CD4-positive, alpha-beta T cell (primary cell): Measurements from ENCODE around the gene GFER. TPM values are rescaled to one million over a fixed set of nuclear protein-coding genes. Genes with fewer than 3 reads are reported as not detected.

ENCODE experiments used
- ATAC-seq: fragments of 200-7000 bp; cut with Tn5 transposase; one replicate; pipeline ENCODE4 v1.10.0; 2022; ENCODE audit warnings: mild to moderate bottlenecking; ENCODE audit not compliant: poor library complexity
- CTCF ChIA-PET: fragments of 350-600 bp; sonication (Branson Sonifier 250); formaldehyde crosslinking; loops from one replicate; lab custom pipeline; 2021; ENCODE audit warnings: antibody characterized with exemption, inconsistent platforms; lab: Charles Lee
- POLR2A ChIA-PET: fragments of 350-600 bp; sonication (Branson Sonifier 250); formaldehyde crosslinking; loops from one replicate; lab custom pipeline; 2021; ENCODE audit warnings: antibody characterized with exemption, inconsistent platforms; lab: Charles Lee
- DNase-seq, 14 experiments: peaks; one replicate each; pipeline ENCODE4 v3.0.0-alpha.2; 2013 to 2020; ENCODE audit warnings: mixed read lengths in 2 of 14
- H3K27ac ChIP-seq, 2 donors: one replicate each; pipeline versions ENCODE4 v1.5.1 to v1.7.0; 2013; ENCODE audit warnings: low read length in 2 of 2, low read depth in 1 of 2, mild to moderate bottlenecking in 1 of 2
- H3K27me3 ChIP-seq, 2 experiments: 1 replicate in 1 of 2; 2 replicates in 1 of 2; pipeline versions ENCODE4 v1.6.1 to v1.7.0; 2013; ENCODE audit warnings: low read length in 2 of 2, control low read depth in 1 of 2, mild to moderate bottlenecking in 1 of 2, moderate library complexity in 1 of 2; ENCODE audit not compliant: insufficient read depth in 2 of 2, control insufficient read depth in 1 of 2
- H3K36me3 ChIP-seq: one replicate; pipeline ENCODE4 v1.6.1; 2013; ENCODE audit warnings: low read length, control low read depth; ENCODE audit not compliant: insufficient read depth
- H3K4me1 ChIP-seq: one replicate; pipeline ENCODE4 v1.6.1; 2013; ENCODE audit warnings: low read length, control low read depth; ENCODE audit not compliant: insufficient read depth
- H3K4me3 ChIP-seq: one replicate; pipeline ENCODE4 v1.5.1; 2013; ENCODE audit warnings: mild to moderate bottlenecking, low read length, moderate library complexity
- H3K9me3 ChIP-seq, 2 experiments: 1 replicate in 1 of 2; 2 replicates in 1 of 2; pipeline versions ENCODE4 v1.6.1 to v1.7.0; 2013; ENCODE audit warnings: low read length in 2 of 2, mild to moderate bottlenecking in 2 of 2, control low read depth in 1 of 2, moderate library complexity in 1 of 2; ENCODE audit not compliant: control insufficient read depth in 1 of 2, insufficient read depth in 1 of 2
- H3K27ac Mint-ChIP-seq: one replicate; pipeline ENCODE4 v1.8.0; 2020; ENCODE audit warnings: mixed read lengths
- H3K27me3 Mint-ChIP-seq: one replicate; pipeline ENCODE4 v1.8.0; 2021; ENCODE audit warnings: mixed read lengths
- H3K36me3 Mint-ChIP-seq: one replicate; pipeline ENCODE4 v1.8.0; 2021; ENCODE audit warnings: low read depth, mixed read lengths
- H3K4me1 Mint-ChIP-seq: one replicate; pipeline ENCODE4 v1.8.0; 2021; ENCODE audit warnings: low read depth, mixed read lengths
- H3K4me3 Mint-ChIP-seq: one replicate; pipeline ENCODE4 v1.8.0; 2020; ENCODE audit warnings: mild to moderate bottlenecking, mixed read lengths
- H3K9me3 Mint-ChIP-seq: one replicate; pipeline ENCODE4 v1.8.0; 2020; ENCODE audit warnings: mixed read lengths
- CTCF ChIP-seq: fragments of 200-600 bp; IDR thresholded peaks from one replicate; pipeline ENCODE4 v1.8.0; 2022; ENCODE audit warnings: antibody characterized with exemption, mild to moderate bottlenecking
- intact Hi-C, 2 experiments: fragments of 100-400 bp; cut with DNase I in 1 of 2; cut with micrococcal nuclease in 1 of 2; formaldehyde crosslinking; loops; one replicate each; pipeline versions ENCODE4 v1.15.1 to v1.9.0; 2023 to 2025; cut with DNase I, micrococcal nuclease
- total RNA-seq, 174 experiments: library from RNA in 2 of 174; stranded (reverse) in 2 of 174; gene quantifications; one replicate each; pipeline ENCODE4 v1.2.3 and lab custom pipeline; 2021 to 2026

Gene GFER
- total RNA-seq, 2 experiments from 2014 or later: 14.5 TPM

- ATAC-seq (no peak), DNase-seq (no peak)
- TF ChIP-seq CTCF: no peak
- H3K4me1 Mint-ChIP-seq: peaks cover 42% of the 10 kb centered on the region
- H3K36me3 Mint-ChIP-seq: peaks cover 52% of the 10 kb centered on the region
- no peaks in the 10 kb centered on the region for H3K27me3 ChIP-seq
- intact Hi-C loops: loop anchor here in 1 of 2 experiments (10.0 kb wide), 1 partner anchor 1271 kb away; the partner anchor contains the start of gene WDR24
- H3K36me3 ChIP-seq: peaks cover 34% of the 10 kb centered on the region
- H3K27me3 Mint-ChIP-seq: no peaks in the 10 kb centered on the region
- H3K4me3 Mint-ChIP-seq: peak overlapping the region; percentile 98
- peak overlapping the region; percentile 98 for H3K27ac Mint-ChIP-seq
- no peaks in the 10 kb centered on the region for H3K9me3 ChIP-seq
- ChIA-PET CTCF (no interaction called here), POLR2A (interaction anchor here (0.6 to 3.5 kb wide), 37 partner anchors 8 to 1169 kb away, joined by 3 to 62 read pairs (median 5); partner anchors contain the start of genes ECI1, FAHD1, FLYWCH2 and GFER)
- H3K4me3 ChIP-seq: peak overlapping the region; percentile 91
- H3K27ac ChIP-seq: peak overlapping the region; percentile 96 to 99
- H3K4me1 ChIP-seq: peaks cover 54% of the 10 kb centered on the region
- no peaks in the 10 kb centered on the region for H3K9me3 Mint-ChIP-seq
These were observed 18.5 kb upstream of the GFER start for GRCh38 chr16:1965396-1966001.

GRCh38 chr16:1966460-1966859 lies 17.5 kb upstream of the GFER start, which contains the start of gene RNF151:
RNF151 (plus strand) TSS chr16:1966856; CDS start chr16:1966882, 26 bp downstream.
- Histone ChIP-seq H3K9me3 (no peaks in the 10 kb centered on the region), H3K36me3 (peaks cover 26% of the 10 kb centered on the region), H3K4me3 (peak within 1 kb of the TSS; percentile 91), H3K4me1 (peaks cover 54% of the 10 kb centered on the region), H3K27ac (peak within 1 kb of the TSS; percentile 96 to 99), H3K27me3 (no peaks in the 10 kb centered on the region)
- ATAC-seq (no peak), DNase-seq (no peak)
- Mint-ChIP-seq H3K36me3 (peaks cover 43% of the 10 kb centered on the region), H3K4me1 (peaks cover 41% of the 10 kb centered on the region), H3K27ac (peak within 1 kb of the TSS; percentile 98), H3K4me3 (peak within 1 kb of the TSS; percentile 98), H3K9me3 (no peaks in the 10 kb centered on the region), H3K27me3 (no peaks in the 10 kb centered on the region)
- POLR2A ChIA-PET: interaction anchor here (2.1 to 3.5 kb wide), 4 partner anchors 17 to 139 kb away, joined by 17 to 62 read pairs (median 39); partner anchors contain the start of genes FAHD1, GFER, HAGH and MSRB1
- CTCF ChIA-PET: no interaction called here
- no peak for TF ChIP-seq CTCF
- intact Hi-C loops: loop anchor here in 1 of 2 experiments (10.0 kb wide), 1 partner anchor 1272 kb away; the partner anchor contains the start of gene WDR24

- H3K4me1 Mint-ChIP-seq: peaks cover 43% of the 10 kb centered on the region
- Histone ChIP-seq H3K27ac (no peak overlapping the region), H3K4me1 (peaks cover 51% of the 10 kb centered on the region), H3K36me3 (peaks cover 8% of the 10 kb centered on the region), H3K27me3 (no peaks in the 10 kb centered on the region), H3K4me3 (no peak overlapping the region), H3K9me3 (no peaks in the 10 kb centered on the region)
- H3K9me3 Mint-ChIP-seq: no peaks in the 10 kb centered on the region
- ChIA-PET POLR2A (no interaction called here), CTCF (no interaction called here)
- DNase-seq: no peak
- intact Hi-C loops: loop anchor here in 1 of 2 experiments (10.0 kb wide), 1 partner anchor 1274 kb away; the partner anchor contains the start of gene WDR24
- H3K27ac Mint-ChIP-seq: no peak overlapping the region
- H3K27me3 Mint-ChIP-seq: no peaks in the 10 kb centered on the region
- ATAC-seq: no peak
- peak overlapping the region; percentile 51 for H3K4me3 Mint-ChIP-seq
- TF ChIP-seq CTCF: no peak
- H3K36me3 Mint-ChIP-seq: peaks cover 41% of the 10 kb centered on the region
These were observed 15.6 kb upstream of the GFER start for GRCh38 chr16:1968146-1968953.
